OCI-LY7 (cell line): Measurements from ENCODE around the gene IL12A.

Experiments
- EZH2phosphoT487 ChIP-seq: fragments of 200-600 bp; sonication (generic); IDR thresholded peaks from 2 replicates; pipeline ENCODE4 v1.6.1; 2018; ENCODE audit warnings: low read depth, borderline replicate concordance, mild to moderate bottlenecking, mixed run types, antibody characterized with exemption, low read length, moderate library complexity, mixed read lengths
- TF ChIP-seq, protein P1 (sequence below): fragments of 200-600 bp; sonication (generic); conservative IDR thresholded peaks from 2 replicates; pipeline ENCODE4 v1.5.1; 2014; ENCODE audit warnings: mild to moderate bottlenecking, antibody characterized with exemption, low read length, moderate library complexity, mixed read lengths

DNA sequence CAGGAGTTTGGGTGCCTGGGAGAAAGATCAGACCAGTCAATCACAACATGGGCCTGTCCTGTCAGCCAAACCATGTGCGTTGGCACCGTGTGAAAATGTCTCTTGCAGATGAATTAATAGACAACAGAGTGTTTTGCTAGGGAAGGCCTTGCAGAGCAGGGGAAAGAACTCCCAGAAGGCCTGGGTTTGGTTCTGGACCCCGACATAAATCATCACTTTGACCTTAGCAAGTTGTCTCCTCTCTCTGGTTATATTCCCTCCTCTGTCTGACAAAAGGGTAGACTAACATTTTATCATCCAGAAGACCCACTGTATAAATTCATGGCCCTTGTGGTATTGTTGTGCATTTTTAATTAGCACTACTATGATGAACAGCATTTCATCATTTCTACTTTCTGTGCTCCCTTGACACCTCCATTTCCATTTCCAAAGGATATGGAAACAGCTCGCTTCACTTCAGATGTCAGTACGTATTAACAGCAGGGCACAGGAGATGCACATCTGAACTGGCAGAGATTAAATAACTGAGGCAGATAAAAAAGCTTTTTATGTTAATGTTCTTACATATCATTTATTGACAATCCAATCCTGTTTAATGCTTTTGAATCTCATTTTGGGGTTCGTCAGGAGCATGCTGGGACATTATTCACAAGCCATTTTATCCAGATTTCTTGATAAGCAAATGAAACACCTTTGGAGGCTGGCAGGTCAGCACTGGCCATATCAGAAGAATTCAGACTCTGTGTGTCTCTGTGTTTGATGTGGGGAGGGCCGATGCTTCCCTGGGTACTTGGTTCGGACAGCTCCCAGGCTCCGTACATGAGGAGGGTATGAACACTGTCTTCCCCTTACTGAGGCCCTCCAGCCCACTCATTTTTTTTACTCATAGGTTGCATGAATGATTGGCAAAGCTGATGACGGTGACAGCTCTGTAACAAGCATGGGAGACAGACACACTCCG lies 28.2 kb upstream of the IL12A start:
- TF ChIP-seq, protein P1, sequence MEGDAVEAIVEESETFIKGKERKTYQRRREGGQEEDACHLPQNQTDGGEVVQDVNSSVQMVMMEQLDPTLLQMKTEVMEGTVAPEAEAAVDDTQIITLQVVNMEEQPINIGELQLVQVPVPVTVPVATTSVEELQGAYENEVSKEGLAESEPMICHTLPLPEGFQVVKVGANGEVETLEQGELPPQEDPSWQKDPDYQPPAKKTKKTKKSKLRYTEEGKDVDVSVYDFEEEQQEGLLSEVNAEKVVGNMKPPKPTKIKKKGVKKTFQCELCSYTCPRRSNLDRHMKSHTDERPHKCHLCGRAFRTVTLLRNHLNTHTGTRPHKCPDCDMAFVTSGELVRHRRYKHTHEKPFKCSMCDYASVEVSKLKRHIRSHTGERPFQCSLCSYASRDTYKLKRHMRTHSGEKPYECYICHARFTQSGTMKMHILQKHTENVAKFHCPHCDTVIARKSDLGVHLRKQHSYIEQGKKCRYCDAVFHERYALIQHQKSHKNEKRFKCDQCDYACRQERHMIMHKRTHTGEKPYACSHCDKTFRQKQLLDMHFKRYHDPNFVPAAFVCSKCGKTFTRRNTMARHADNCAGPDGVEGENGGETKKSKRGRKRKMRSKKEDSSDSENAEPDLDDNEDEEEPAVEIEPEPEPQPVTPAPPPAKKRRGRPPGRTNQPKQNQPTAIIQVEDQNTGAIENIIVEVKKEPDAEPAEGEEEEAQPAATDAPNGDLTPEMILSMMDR: no peak
- TF ChIP-seq EZH2phosphoT487: no peak
